ENCODE measurements around the gene ITGA11.

The ITGA11 gene

GRCh38 chr15:68444336-68444735 is 12.4 kb upstream of the ITGA11 start:
- no peak for FAIRE-seq

DNA sequence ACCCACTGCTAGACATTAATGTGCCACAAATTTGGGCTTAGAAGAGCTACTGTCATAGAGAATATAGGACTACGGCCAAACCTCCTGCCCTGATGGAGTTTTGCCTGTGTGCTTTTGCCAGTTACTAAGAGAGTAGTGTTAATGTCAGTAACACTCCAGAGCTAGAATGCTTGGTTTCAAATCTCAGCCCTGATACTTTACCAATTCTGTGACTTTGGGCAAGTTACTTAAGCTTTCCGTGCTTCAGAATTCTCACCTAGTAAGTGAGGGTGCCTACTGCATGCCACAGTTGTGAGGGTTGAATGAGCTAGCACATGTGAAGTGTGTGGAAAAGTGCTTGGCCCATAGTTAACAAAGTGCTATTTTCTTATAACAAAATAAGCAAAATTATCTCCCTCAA is 10.9 kb upstream of the ITGA11 start:
- no peak for FAIRE-seq

GRCh38 chr15:68442041-68442440 is 10.1 kb upstream of the ITGA11 start:
- FAIRE-seq, result no peak

GRCh38 chr15:68441045-68441743 is 9.2 kb upstream of the ITGA11 start:
- FAIRE-seq, result no peak

- FAIRE-seq, result no peak
These were observed 8.2 kb upstream of the ITGA11 start for GRCh38 chr15:68440136-68440535.

GRCh38 chr15:68439506-68439905 is 7.5 kb upstream of the ITGA11 start:
- no peak for FAIRE-seq

DNA sequence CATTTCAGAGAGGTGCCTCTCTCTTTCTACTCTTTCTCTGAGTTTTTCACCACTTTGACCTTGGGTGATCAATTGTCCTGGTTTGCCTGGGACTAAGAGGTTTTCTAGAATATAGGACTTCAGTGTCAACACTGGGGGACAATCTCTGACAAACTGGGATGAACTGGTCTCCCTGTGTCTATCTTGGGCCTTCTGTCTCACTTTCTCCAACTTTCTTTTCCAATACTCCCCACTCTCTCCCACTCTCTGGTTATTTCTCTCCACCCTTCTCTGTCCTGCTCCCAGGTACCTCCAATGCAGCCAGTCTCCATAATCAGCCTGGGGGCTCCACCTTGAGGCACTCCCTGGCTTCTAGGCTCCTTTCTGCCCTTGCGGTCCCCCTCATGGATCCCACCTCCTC is 4.7 kb upstream of the ITGA11 start:
- no peak for FAIRE-seq

- FAIRE-seq, result no peak
These were observed 4.0 kb upstream of the ITGA11 start for GRCh38 chr15:68435966-68436365.

GRCh38 chr15:68434021-68434420 is 2.1 kb upstream of the ITGA11 start:
- no peak for FAIRE-seq

- no peak for FAIRE-seq
These were observed 1.6 kb upstream of the ITGA11 start for GRCh38 chr15:68433551-68433950.

- no peak for FAIRE-seq
These were observed 590 bp upstream of the ITGA11 start for GRCh38 chr15:68432441-68433064.

GRCh38 chr15:68431037-68431791 is 749 bp downstream of the ITGA11 start:
- FAIRE-seq, result no peak

- no peak for FAIRE-seq
These were observed 1.4 kb downstream of the ITGA11 start for GRCh38 chr15:68430471-68431036.

- FAIRE-seq, result no peak
These were observed 2.1 kb downstream of the ITGA11 start for GRCh38 chr15:68429691-68430470.

- no peak for FAIRE-seq
These were observed 3.5 kb downstream of the ITGA11 start for GRCh38 chr15:68428431-68428940.

DNA sequence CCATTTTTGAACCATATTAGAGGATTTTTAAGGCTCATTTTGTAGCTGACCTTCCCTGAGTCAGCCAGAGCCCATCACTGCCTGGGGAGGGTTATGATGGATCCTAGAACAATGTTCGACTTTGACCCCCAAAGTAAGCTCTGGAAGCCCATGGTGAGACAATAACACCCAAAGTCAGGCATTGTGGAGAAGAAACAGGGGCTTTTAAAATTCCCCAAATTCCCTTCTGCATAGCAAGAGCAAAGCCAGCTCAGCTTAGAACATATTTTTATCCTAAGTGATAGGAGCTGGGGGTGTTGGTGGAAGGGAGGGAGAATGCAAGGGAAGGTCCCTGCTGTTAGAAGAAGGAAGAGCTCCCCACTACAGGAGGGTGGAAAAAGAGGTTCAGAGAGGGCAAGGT is 4.0 kb downstream of the ITGA11 start:
- FAIRE-seq, result no peak

- FAIRE-seq, result no peak
These were observed 4.6 kb downstream of the ITGA11 start for GRCh38 chr15:68427366-68427765.

DNA sequence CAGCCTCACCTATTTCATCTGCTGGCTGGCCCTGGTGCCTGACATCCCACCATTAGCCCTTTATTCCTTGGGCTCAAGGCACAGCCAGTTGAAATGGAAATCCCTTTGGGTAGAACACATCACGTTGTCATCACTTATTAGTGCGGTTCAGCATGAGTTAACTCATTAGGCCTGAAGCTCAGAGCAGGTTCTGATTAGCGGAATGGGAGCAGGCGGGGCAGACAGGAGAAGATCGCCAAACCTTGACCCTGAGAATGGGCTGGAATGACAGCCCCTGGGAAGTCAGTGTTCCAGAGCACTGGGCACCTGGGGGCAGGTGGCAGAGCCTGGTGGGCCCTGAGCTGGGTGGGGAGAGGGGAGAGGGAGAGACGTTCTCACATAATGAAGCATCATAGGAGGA is 5.8 kb downstream of the ITGA11 start:
- FAIRE-seq, result no peak

GRCh38 chr15:68425428-68426060 is 6.4 kb downstream of the ITGA11 start:
- no peak for FAIRE-seq

GRCh38 chr15:68424754-68425390 is 7.1 kb downstream of the ITGA11 start:
- no peak for FAIRE-seq
